IMR-90 (cell line): ENCODE data around the gene SCD. TPM values are rescaled to one million over a fixed set of nuclear protein-coding genes. Genes with fewer than 3 reads are reported as not detected.

Source experiments
- ATAC-seq: fragments of 200-7000 bp; cut with Tn5 transposase; 2 replicates; pipeline ENCODE4 v1.9.1; 2020; ENCODE audit warnings: low read depth, mild to moderate bottlenecking, moderate library complexity
- BruUV-seq: library from RNA; stranded (reverse); fragments of 400-500 nt; replicated peaks from 2 replicates; lab custom pipeline; 2021; lab: Mats Ljungman, UMichigan
- CTCF ChIA-PET: fragments of 300-600 bp; formaldehyde crosslinking; extraction: SDS; loops from one replicate; lab custom pipeline; 2021; ENCODE audit warnings: antibody characterized with exemption; lab: Yijun Ruan, JAX
- POLR2A ChIA-PET: fragments of 300-600 bp; sonication (Branson Sonifier 250); formaldehyde crosslinking; loops from one replicate; lab custom pipeline; 2022; ENCODE audit warnings: antibody characterized with exemption; ENCODE audit not compliant: unreplicated experiment; lab: Charles Lee
- DNase-seq: peaks from one replicate; pipeline ENCODE4 v3.0.0; 2013
- H2AFZ ChIP-seq: replicated peaks from 2 replicates; pipeline ENCODE3; 2013; ENCODE audit warnings: low read length, mild to moderate bottlenecking; ENCODE audit not compliant: poor library complexity
- H2AK5ac ChIP-seq: 2 replicates; pipeline ENCODE4 v1.6.1; 2013; ENCODE audit warnings: low read depth, low read length, inconsistent platforms
- H2AK9ac ChIP-seq: replicated peaks from 2 replicates; pipeline ENCODE3; 2013; ENCODE audit warnings: mild to moderate bottlenecking, low read depth, low read length, moderate library complexity; ENCODE audit not compliant: poor library complexity
- H2BK120ac ChIP-seq: 2 replicates; pipeline ENCODE4 v1.6.1; 2013; ENCODE audit warnings: low read depth, low read length, inconsistent platforms
- H2BK15ac ChIP-seq: 3 replicates; pipeline ENCODE4 v1.6.1; 2013; ENCODE audit warnings: low read depth, low read length, inconsistent platforms
- H2BK20ac ChIP-seq: 2 replicates; pipeline ENCODE4 v1.6.1; 2013; ENCODE audit warnings: low read depth, mild to moderate bottlenecking, inconsistent platforms, low read length, moderate library complexity
- H2BK5ac ChIP-seq: 2 replicates; pipeline ENCODE4 v1.6.1; 2013; ENCODE audit warnings: mild to moderate bottlenecking, low read depth, low read length, inconsistent platforms; ENCODE audit not compliant: poor library complexity, severe bottlenecking
- H3K14ac ChIP-seq: replicated peaks from 2 replicates; pipeline ENCODE4 v1.6.1; 2013; ENCODE audit warnings: low read depth, low read length, inconsistent platforms
- H3K18ac ChIP-seq: 2 replicates; pipeline ENCODE4 v1.6.1; 2013; ENCODE audit warnings: low read depth, low read length, control low read depth
- H3K23ac ChIP-seq: 2 replicates; pipeline ENCODE4 v1.6.1; 2013; ENCODE audit warnings: low read depth, low read length, inconsistent platforms
- H3K27ac ChIP-seq: 2 replicates; pipeline ENCODE4 v1.5.1; 2013; ENCODE audit warnings: mild to moderate bottlenecking, control low read depth, low read length; ENCODE audit not compliant: insufficient read depth
- H3K27me3 ChIP-seq: 2 replicates; pipeline ENCODE4 v1.6.1; 2013; ENCODE audit warnings: low read length; ENCODE audit not compliant: control insufficient read depth, insufficient read depth
- H3K36me3 ChIP-seq: 2 replicates; pipeline ENCODE4 v1.6.1; 2013; ENCODE audit warnings: low read length, mixed read lengths; ENCODE audit not compliant: control insufficient read depth, insufficient read depth
- H3K4ac ChIP-seq: 2 replicates; pipeline ENCODE4 v1.6.1; 2013; ENCODE audit warnings: low read depth, low read length, inconsistent platforms
- H3K4me1 ChIP-seq: 2 replicates; pipeline ENCODE4 v1.6.1; 2013; ENCODE audit warnings: low read length, mixed read lengths; ENCODE audit not compliant: control insufficient read depth, insufficient read depth
- H3K4me2 ChIP-seq: 2 replicates; pipeline ENCODE4 v1.6.1; 2013; ENCODE audit warnings: low read depth, mild to moderate bottlenecking, control low read depth, low read length, moderate library complexity
- H3K4me3 ChIP-seq: 2 replicates; pipeline ENCODE4 v1.5.1; 2013; ENCODE audit warnings: low read depth, mild to moderate bottlenecking, control low read depth, low read length, moderate library complexity; ENCODE audit not compliant: insufficient read depth
- H3K56ac ChIP-seq: 2 replicates; pipeline ENCODE4 v1.6.1; 2013; ENCODE audit warnings: low read length, inconsistent platforms; ENCODE audit not compliant: insufficient read depth; ENCODE audit errors: extremely low read depth
- H3K79me1 ChIP-seq, 2 experiments: 2 replicates each; pipeline ENCODE4 v1.6.1; 2013; ENCODE audit warnings: low read length in 2 of 2, inconsistent platforms in 1 of 2, low read depth in 1 of 2
- H3K9ac ChIP-seq: 2 replicates; pipeline ENCODE4 v1.6.1; 2013; ENCODE audit warnings: low read depth, low read length, control low read depth
- H3K9me1 ChIP-seq: 2 replicates; pipeline ENCODE4 v1.6.1; 2013; ENCODE audit warnings: low read length, inconsistent platforms; ENCODE audit not compliant: insufficient read depth
- H3K9me3 ChIP-seq: 2 replicates; pipeline ENCODE4 v1.6.1; 2013; ENCODE audit warnings: low read length; ENCODE audit not compliant: control insufficient read depth, insufficient read depth
- H4K20me1 ChIP-seq: 2 replicates; pipeline ENCODE4 v1.6.1; 2013; ENCODE audit warnings: low read length, inconsistent platforms; ENCODE audit not compliant: insufficient read depth
- H4K5ac ChIP-seq: 2 replicates; pipeline ENCODE4 v1.6.1; 2013; ENCODE audit warnings: mild to moderate bottlenecking, low read depth, low read length, control low read depth
- H4K8ac ChIP-seq, 2 experiments: 2 replicates each; pipeline ENCODE4 v1.6.1; 2013; ENCODE audit warnings: low read depth in 2 of 2, low read length in 2 of 2, control low read depth in 1 of 2, inconsistent platforms in 1 of 2
- H4K91ac ChIP-seq: 2 replicates; pipeline ENCODE4 v1.6.1; 2013; ENCODE audit warnings: low read depth, low read length, inconsistent platforms; ENCODE audit not compliant: insufficient read depth
- BHLHE40 ChIP-seq: fragments of 150-350 bp; IDR thresholded peaks from 2 replicates; pipeline ENCODE4 v1.6.1; 2016; ENCODE audit warnings: mild to moderate bottlenecking, low read depth, low read length
- CEBPB ChIP-seq: IDR thresholded peaks from 2 replicates; pipeline ENCODE4 v1.6.1; 2012; ENCODE audit warnings: low read depth, low read length, improper control_type of control experiment
- CHD1 ChIP-seq: IDR thresholded peaks from 2 replicates; pipeline ENCODE4 v1.6.1; 2012; ENCODE audit warnings: low read depth, low read length, improper control_type of control experiment
- CTCF ChIP-seq: conservative IDR thresholded peaks from 2 replicates; pipeline ENCODE4 v1.5.1; 2012; ENCODE audit warnings: mild to moderate bottlenecking, low read depth, low read length, improper control_type of control experiment
- ELK1 ChIP-seq: fragments of 150-350 bp; IDR thresholded peaks from 2 replicates; pipeline ENCODE4 v1.6.1; 2016; ENCODE audit warnings: low read depth, mild to moderate bottlenecking, low read length, moderate library complexity, borderline replicate concordance
- FOS ChIP-seq: fragments of 150-350 bp; IDR thresholded peaks from 2 replicates; pipeline ENCODE4 v1.6.1; 2016; ENCODE audit warnings: low read depth, low read length
- MAFK ChIP-seq: IDR thresholded peaks from 2 replicates; pipeline ENCODE4 v1.6.1; 2012; ENCODE audit warnings: low read depth, low read length, improper control_type of control experiment
- MAZ ChIP-seq: IDR thresholded peaks from 2 replicates; pipeline ENCODE4 v1.6.1; 2012; ENCODE audit warnings: low read depth, mild to moderate bottlenecking, low read length, improper control_type of control experiment, moderate library complexity, borderline replicate concordance
- MXI1 ChIP-seq: IDR thresholded peaks from 2 replicates; pipeline ENCODE4 v1.6.1; 2012; ENCODE audit warnings: low read depth, mild to moderate bottlenecking, low read length, moderate library complexity, borderline replicate concordance
- NFE2L2 ChIP-seq: fragments of 150-350 bp; IDR thresholded peaks from 2 replicates; pipeline ENCODE4 v1.6.1; 2016; ENCODE audit warnings: low read depth, mild to moderate bottlenecking, low read length
- POLR2A ChIP-seq: IDR thresholded peaks from 2 replicates; pipeline ENCODE4 v1.6.1; 2012; ENCODE audit warnings: mild to moderate bottlenecking, low read depth, low read length
- RAD21 ChIP-seq: IDR thresholded peaks from 2 replicates; pipeline ENCODE4 v1.6.1; 2012; ENCODE audit warnings: low read length, improper control_type of control experiment
- RCOR1 ChIP-seq: IDR thresholded peaks from 2 replicates; pipeline ENCODE4 v1.6.1; 2012; ENCODE audit warnings: mild to moderate bottlenecking, low read length, improper control_type of control experiment; ENCODE audit not compliant: insufficient replicate concordance
- SMC3 ChIP-seq: fragments of 150-350 bp; IDR thresholded peaks from 2 replicates; pipeline ENCODE4 v1.6.1; 2016; ENCODE audit warnings: low read depth, mild to moderate bottlenecking, antibody characterized with exemption, low read length, moderate library complexity
- USF2 ChIP-seq: fragments of 150-350 bp; IDR thresholded peaks from 2 replicates; pipeline ENCODE4 v1.6.1; 2017; ENCODE audit warnings: mild to moderate bottlenecking, antibody characterized with exemption, low read length, low read depth
- WGBS, 2 experiments: methylation state at CpG; one replicate each; pipeline versions ENCODE4 v1.1.5 to v1.1.7; 2013; ENCODE audit warnings: missing lambda C conversion rate in 2 of 2; ENCODE audit not compliant: insufficient read length in 1 of 2; ENCODE audit errors: extremely low coverage in 2 of 2; 5-methylcytosine and 5-hydroxymethylcytosine counted together
- dilution Hi-C: fragments of 300-500 bp; cut with HindIII; formaldehyde crosslinking; loops from one replicate; pipeline ENCODE4 v1.14.3; 2018; ENCODE audit warnings: low sequenced_read_pairs; ENCODE audit not compliant: unreplicated experiment
- in situ Hi-C: fragments of 300-500 bp; cut with MboI; formaldehyde crosslinking; loops from 3 replicates; pipeline ENCODE4 v1.14.3; 2019; ENCODE audit warnings: low sequenced_read_pairs, inconsistent platforms, mixed read lengths
- intact Hi-C: fragments of 100-400 bp; cut with micrococcal nuclease; formaldehyde crosslinking; loops from 2 replicates; pipeline ENCODE4 v1.10.0; 2022
- polyA plus RNA-seq, 3 experiments: library from polyadenylated mRNA; depleted of rRNA; stranded (reverse); fragments of >200 nt; gene quantifications; 2 replicates each; pipeline ENCODE4 v1.2.3, GENCODE V29; 2012; ENCODE audit warnings: low replicate concordance in 1 of 3
- total RNA-seq: library from RNA; depleted of rRNA; stranded (reverse); fragments of >200 nt; gene quantifications from 2 replicates; pipeline ENCODE4 v1.2.3, GENCODE V29; 2012

Gene SCD
- total and polyA plus RNA-seq, 2 of the 4 experiments (the other 2 are of a cell fraction): 50.7 to 65.1 TPM

GRCh38 chr10:100383251-100383650 lies 36.2 kb downstream of the SCD start:
- Histone ChIP-seq H3K23ac (no peak overlapping the region), H4K8ac (no peak overlapping the region), H2BK20ac (no peak overlapping the region), H3K9ac (no peak overlapping the region), H2BK15ac (no peak overlapping the region), H2AK5ac (no peak overlapping the region), H3K27me3 (no peaks in the 10 kb centered on the region), H3K79me1 (no peaks in the 10 kb centered on the region), H4K5ac (no peak overlapping the region), H3K9me3 (no peaks in the 10 kb centered on the region), H3K56ac (no peak overlapping the region), H3K4me1 (no peaks in the 10 kb centered on the region), H3K14ac (no peak overlapping the region), H4K91ac (no peak overlapping the region), H2AFZ (no peak overlapping the region), H2BK120ac (no peak overlapping the region), H2AK9ac (no peak overlapping the region), H3K27ac (no peak overlapping the region), H3K18ac (no peak overlapping the region), H3K4me2 (no peak overlapping the region), H3K4me3 (no peak overlapping the region), H3K36me3 (peaks cover 3% of the 10 kb centered on the region; the same call in 1 of the 2 replicates), H3K9me1 (no peaks in the 10 kb centered on the region), H4K20me1 (no peaks in the 10 kb centered on the region), H3K4ac (no peak overlapping the region), H2BK5ac (no peak overlapping the region)
- no peak for DNase-seq
- intact Hi-C loops: no loop called here
- ATAC-seq: no peak
- dilution Hi-C loops: no loop called here
- BruUV-seq: no TSS peak
- ChIA-PET CTCF (no interaction called here), POLR2A (no interaction called here)
- TF ChIP-seq CEBPB: no peak
- TF ChIP-seq POLR2A: no peak
- no peak for TF ChIP-seq NFE2L2
- no peak for TF ChIP-seq ELK1
- TF ChIP-seq BHLHE40: no peak
- no peak for TF ChIP-seq MAFK
- no peak for TF ChIP-seq SMC3
- no peak for TF ChIP-seq FOS
- TF ChIP-seq MXI1: no peak
- TF ChIP-seq CHD1: no peak
- no peak for TF ChIP-seq USF2
- no peak for TF ChIP-seq CTCF
- TF ChIP-seq RAD21: no peak
- no peak for TF ChIP-seq MAZ
- no peak for TF ChIP-seq RCOR1
- in situ Hi-C loops: no loop called here
- WGBS, 2 experiments: no CpG with 5 or more reads among the region's 2 CpGs
